ENCODE data around the gene PRDM16. TPM values are rescaled to one million over a fixed set of nuclear protein-coding genes. Genes with fewer than 3 reads are reported as not detected.
A peak's percentile ranks its signal among the peaks of the same experiment; 100 is the strongest.

Gene PRDM16
- total RNA-seq, 1 donor = 6.5 TPM

GRCh38 chr1:3030663-3031381, 38.2 kb upstream of the PRDM16 start:
- no peaks in the 10 kb centered on the region for H3K9me3 ChIP-seq (ENCODE audit: low read depth, low read length)
- H3K4me2 ChIP-seq (ENCODE audit: insufficient read depth, low read length) = no peak overlapping the region

DNA sequence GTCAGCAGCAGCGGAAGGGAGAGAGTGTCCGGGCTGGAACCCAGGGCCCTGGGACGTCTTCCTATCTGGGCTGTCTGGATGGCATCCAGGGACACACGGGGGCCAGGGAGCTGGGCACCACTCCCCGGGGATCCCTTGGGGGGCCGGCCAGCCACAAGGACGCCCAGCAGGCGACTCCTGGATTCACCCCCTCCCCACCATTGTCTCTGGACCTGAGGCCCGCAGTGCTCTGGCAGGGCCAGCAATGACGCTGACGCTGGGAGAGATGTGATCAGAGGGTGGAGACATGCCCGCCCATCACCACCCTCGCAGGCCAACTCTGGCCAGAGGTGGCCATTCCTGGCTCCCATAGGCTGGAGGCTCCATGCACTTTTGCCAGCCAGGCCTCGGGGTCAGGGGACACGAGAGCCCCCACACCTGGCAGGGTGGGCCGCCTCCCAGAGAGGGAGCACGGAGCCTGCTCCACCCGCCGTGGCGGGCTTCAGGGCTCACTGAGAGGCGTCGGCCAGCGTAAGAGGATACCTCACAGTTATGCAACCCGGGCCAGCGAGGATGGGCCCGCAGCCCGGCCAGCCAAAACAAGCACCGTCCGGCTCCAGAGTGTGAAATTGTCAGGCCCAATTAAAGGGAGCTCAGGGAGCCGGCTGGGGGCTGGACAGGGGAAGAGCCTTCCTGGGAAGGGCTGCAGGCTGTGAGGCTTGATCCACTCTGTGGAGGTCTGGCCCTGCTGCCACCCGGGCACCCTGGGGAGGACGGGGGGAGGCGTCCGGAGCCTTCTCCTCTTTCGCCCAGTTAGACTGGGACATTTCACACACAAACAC, 37.4 kb upstream of the PRDM16 start:
- no peaks in the 10 kb centered on the region for H3K79me2 ChIP-seq (ENCODE audit: insufficient read depth, low read length)
- H3K9me3 ChIP-seq (ENCODE audit: low read depth, low read length) = no peaks in the 10 kb centered on the region
- peak; percentile 81 for DNase-seq (ENCODE audit: insufficient read length, low spot score, missing footprints)
- no peak overlapping the region for H3K27ac ChIP-seq (ENCODE audit: low read depth, low read length)
- H4K20me1 ChIP-seq (ENCODE audit: insufficient read depth, low read length) = no peaks in the 10 kb centered on the region
- TF ChIP-seq, protein P1, sequence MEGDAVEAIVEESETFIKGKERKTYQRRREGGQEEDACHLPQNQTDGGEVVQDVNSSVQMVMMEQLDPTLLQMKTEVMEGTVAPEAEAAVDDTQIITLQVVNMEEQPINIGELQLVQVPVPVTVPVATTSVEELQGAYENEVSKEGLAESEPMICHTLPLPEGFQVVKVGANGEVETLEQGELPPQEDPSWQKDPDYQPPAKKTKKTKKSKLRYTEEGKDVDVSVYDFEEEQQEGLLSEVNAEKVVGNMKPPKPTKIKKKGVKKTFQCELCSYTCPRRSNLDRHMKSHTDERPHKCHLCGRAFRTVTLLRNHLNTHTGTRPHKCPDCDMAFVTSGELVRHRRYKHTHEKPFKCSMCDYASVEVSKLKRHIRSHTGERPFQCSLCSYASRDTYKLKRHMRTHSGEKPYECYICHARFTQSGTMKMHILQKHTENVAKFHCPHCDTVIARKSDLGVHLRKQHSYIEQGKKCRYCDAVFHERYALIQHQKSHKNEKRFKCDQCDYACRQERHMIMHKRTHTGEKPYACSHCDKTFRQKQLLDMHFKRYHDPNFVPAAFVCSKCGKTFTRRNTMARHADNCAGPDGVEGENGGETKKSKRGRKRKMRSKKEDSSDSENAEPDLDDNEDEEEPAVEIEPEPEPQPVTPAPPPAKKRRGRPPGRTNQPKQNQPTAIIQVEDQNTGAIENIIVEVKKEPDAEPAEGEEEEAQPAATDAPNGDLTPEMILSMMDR (IDR thresholded peaks at IDR 0.05; ENCODE audit: extremely low read depth, low read depth, low read length) = no peak
- H2AFZ ChIP-seq (ENCODE audit: low read length) = no peak overlapping the region
- no peak overlapping the region for H3K4me2 ChIP-seq (ENCODE audit: insufficient read depth, low read length)
- H3K4me1 ChIP-seq (ENCODE audit: insufficient read depth, low read length) = no peaks in the 10 kb centered on the region
- H3K27me3 ChIP-seq (ENCODE audit: insufficient read depth, low read length) = no peaks in the 10 kb centered on the region
- H3K36me3 ChIP-seq (ENCODE audit: insufficient read depth, low read length) = no peaks in the 10 kb centered on the region
- H3K4me3 ChIP-seq (ENCODE audit: insufficient read depth, low read length) = no peak overlapping the region

More at GRCh38 chr1:3030663-3031381, 38.2 kb upstream of the PRDM16 start:
- peak; percentile 65 for DNase-seq (ENCODE audit: insufficient read length, low spot score, missing footprints)
- Histone ChIP-seq H3K36me3 (ENCODE audit: insufficient read depth, low read length) (no peaks in the 10 kb centered on the region), H3K27ac (ENCODE audit: low read depth, low read length) (no peak overlapping the region), H2AFZ (ENCODE audit: low read length) (no peak overlapping the region), H3K27me3 (ENCODE audit: insufficient read depth, low read length) (no peaks in the 10 kb centered on the region), H3K4me3 (ENCODE audit: insufficient read depth, low read length) (no peak overlapping the region), H3K4me1 (ENCODE audit: insufficient read depth, low read length) (no peaks in the 10 kb centered on the region), H4K20me1 (ENCODE audit: insufficient read depth, low read length) (no peaks in the 10 kb centered on the region), H3K79me2 (ENCODE audit: insufficient read depth, low read length) (no peaks in the 10 kb centered on the region)
- TF ChIP-seq, protein P1 (IDR thresholded peaks at IDR 0.05; ENCODE audit: extremely low read depth, low read depth, low read length) = no peak

DNA sequence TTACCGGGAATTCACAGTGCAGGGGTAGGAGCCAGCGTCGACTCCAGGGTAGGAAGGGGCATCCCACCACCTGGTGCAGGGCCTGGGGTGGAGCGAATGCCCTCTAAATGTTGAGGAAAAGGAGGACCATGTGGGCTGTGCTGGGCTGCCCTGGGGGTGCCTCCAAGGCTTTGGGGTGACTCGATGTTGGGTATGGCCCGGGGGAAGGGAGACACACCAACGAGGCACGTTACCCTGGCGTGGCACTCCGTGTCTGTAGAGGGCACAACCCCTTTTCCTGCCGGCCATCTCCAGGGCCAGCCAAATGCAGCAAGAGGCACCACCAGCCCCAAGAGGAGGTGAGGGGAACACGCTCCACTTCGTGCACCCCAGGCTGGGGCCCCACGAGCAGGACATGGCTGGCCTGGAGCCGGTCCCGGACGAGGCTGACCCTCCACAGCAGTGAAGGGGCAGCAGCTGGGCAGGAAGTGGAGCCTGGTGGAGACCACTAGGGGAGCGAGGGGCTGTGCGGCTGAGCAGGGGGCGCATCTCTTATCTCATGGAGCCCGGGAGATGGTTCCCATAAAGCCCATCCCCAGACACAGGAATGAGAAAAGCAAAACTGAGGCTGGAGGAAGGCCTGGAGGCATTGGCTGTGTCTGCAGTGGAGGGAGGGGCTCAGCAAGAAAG, 36.5 kb upstream of the PRDM16 start:
- H3K9me3 ChIP-seq (ENCODE audit: low read depth, low read length) = no peaks in the 10 kb centered on the region

More for the DNA sequence above, 36.5 kb upstream of the PRDM16 start:
- Histone ChIP-seq H4K20me1 (ENCODE audit: insufficient read depth, low read length) (no peaks in the 10 kb centered on the region), H2AFZ (ENCODE audit: low read length) (no peak overlapping the region), H3K79me2 (ENCODE audit: insufficient read depth, low read length) (no peaks in the 10 kb centered on the region), H3K4me3 (ENCODE audit: insufficient read depth, low read length) (no peak overlapping the region), H3K4me1 (ENCODE audit: insufficient read depth, low read length) (no peaks in the 10 kb centered on the region), H3K36me3 (ENCODE audit: insufficient read depth, low read length) (no peaks in the 10 kb centered on the region), H3K27me3 (ENCODE audit: insufficient read depth, low read length) (no peaks in the 10 kb centered on the region), H3K27ac (ENCODE audit: low read depth, low read length) (no peak overlapping the region), H3K4me2 (ENCODE audit: insufficient read depth, low read length) (no peak overlapping the region)
- DNase-seq (ENCODE audit: insufficient read length, low spot score, missing footprints) = peak; percentile 62
- TF ChIP-seq, protein P1 (IDR thresholded peaks at IDR 0.05; ENCODE audit: extremely low read depth, low read depth, low read length) = no peak

Measured in osteoblast (primary cell).